ENCODE measurements around the gene FDCSP.
"Not testable (repeated sequence)": the region's sequence is repeated elsewhere in the genome, so short reads cannot be mapped to it uniquely, and the experiment has no call there.

FDCSP gene

GRCh38 chr4:70225824-70226223, at the start of gene FDCSP:
FDCSP (plus strand) TSS chr4:70226124; CDS start chr4:70231195, 5,071 bp downstream.
- no peak for DNase-seq

DNA sequence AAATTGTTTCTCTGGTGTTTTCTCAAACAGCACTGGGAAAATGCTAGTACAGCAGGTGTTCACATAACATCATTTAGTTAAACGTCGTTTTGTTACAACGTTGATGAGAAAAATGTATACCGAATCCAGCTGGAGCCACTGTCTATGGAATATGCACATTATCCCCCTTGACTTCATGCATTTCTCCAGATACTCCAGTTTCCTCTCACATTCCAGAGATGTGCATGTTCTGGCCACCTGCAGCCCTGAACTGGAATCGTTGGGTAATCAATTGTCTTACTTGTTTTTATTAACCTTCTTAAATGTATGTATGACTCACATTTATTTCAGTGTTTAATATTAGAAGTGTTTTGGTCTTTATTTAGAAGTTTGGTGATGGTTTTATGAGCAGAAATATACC, 48.8 kb upstream of the FDCSP start:
- DNase-seq: no peak

DNA sequence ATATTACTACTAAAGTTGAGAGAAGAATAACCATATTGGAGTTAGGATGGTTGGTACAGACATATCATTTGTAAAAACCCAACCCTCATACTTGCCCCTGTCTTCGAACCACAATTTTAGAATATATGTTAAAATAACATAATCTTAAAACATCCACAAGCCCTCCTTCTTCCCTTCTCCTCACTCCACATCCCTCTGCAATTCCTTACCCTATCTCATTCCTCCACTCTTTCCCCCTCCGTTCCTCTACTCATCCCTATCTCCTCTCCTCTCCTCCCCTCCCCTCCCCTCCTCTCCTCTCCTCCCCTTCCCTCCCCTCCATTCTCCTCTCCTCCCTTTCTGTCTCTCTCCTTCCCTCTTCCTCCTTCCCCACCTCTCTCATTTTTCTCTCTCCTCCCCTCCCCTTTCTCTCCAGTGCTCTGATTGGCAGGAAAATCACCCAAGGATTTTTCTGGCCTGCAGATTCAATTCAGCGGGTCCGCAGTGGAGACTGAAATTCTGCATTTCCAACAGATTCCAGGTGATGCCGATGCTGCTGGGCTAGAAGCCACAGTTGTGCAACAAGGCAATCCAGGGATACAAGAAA, 47.8 kb upstream of the FDCSP start:
- no peak for DNase-seq

- DNase-seq: no peak
These were observed 46.1 kb upstream of the FDCSP start for GRCh38 chr4:70179811-70180210.

- no peak for DNase-seq
These were observed 44.1 kb upstream of the FDCSP start for GRCh38 chr4:70181864-70182263.

GRCh38 chr4:70182517-70183167, 43.3 kb upstream of the FDCSP start:
- no peak for DNase-seq

DNA sequence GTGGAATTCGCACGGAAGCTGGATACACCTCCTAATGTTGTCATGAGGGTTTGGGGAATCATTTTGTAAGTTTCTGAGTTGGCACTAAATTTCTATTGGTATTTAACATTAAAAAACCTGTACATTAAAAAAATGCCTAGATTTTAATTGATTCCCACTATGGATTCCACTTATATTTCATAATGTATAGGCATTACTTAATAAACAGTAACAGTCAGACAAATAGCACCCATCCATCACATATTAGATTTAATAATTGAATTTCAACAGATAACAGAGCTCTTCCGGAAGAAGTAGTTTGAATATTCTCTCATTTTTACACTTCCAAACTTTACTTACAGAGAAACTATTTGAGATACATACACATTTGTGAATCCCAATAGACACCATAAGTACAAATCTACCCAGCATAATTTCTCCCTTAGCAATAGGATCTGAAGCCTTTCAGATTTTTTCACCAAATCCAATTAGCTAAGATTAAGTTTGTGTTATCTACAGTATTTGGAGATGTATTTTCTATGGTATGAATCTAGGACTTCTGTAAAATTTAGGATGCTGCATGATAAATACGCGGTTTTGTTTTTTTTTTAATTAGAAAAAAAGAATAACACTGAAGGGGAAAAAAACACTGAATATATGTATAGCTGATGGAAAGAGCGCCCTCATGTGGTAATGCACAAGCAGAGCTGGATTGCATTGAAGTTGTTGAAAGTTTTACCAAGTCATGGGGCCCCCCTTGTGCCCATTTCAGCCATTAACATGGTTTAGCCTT, 42.6 kb upstream of the FDCSP start:
- DNase-seq: peak; percentile 1

GRCh38 chr4:70183940-70184246, 42.0 kb upstream of the FDCSP start:
- no peak for DNase-seq

- DNase-seq: no peak
These were observed 38.7 kb upstream of the FDCSP start for GRCh38 chr4:70187216-70187615.

DNA sequence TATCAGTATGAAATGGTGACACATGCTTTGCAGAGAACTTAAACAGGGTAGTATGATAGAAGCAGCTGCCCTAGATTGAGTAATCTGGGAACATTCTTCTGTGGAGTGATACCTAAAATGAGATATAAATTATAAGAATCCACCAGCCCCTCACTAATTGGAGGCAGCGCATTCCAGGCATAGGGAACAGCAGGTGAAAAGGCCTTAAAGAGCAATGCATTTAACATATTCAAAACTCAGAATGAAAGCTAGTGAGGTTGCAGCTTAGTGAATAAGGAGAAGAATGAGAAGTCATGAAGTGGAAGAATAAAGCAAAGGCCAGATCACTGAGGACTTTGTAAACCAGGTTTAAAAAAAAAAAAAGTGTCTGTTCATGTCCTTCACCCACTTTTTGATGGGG, 35.3 kb upstream of the FDCSP start:
- no peak for DNase-seq

- no peak for DNase-seq
These were observed 34.3 kb upstream of the FDCSP start for GRCh38 chr4:70191647-70192046.

GRCh38 chr4:70192895-70193294, 33.0 kb upstream of the FDCSP start:
- DNase-seq: no peak

DNA sequence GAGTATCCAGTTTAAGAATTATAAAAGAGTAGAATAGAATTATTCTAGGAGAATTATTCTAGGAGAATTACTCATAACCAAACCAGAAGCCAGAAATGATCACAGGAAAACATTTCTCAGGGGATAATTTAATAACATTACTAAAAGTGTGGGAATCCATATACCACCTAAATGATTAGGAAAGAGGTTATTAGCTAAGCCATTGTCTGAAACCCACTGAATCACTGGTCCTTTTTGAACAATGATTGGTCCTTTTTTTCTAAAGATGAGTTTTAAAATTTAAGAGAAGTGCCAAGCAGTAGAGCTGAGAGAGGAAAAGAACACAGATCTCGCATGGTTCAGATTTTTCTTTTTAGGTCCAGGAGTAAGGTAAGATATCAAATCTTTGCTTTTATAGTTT, 30.5 kb upstream of the FDCSP start, which contains the start of gene ODAM:
Gene ODAM (plus strand): TSS at position 301 of the 400 bp plus-strand sequence. CDS start 819 bp downstream, outside the sequence.
- no peak for DNase-seq

- DNase-seq: no peak
These were observed 29.1 kb upstream of the FDCSP start for GRCh38 chr4:70196857-70197256.

GRCh38 chr4:70197842-70198241, 28.1 kb upstream of the FDCSP start:
- no peak for DNase-seq

- DNase-seq: no peak
These were observed 22.3 kb upstream of the FDCSP start for GRCh38 chr4:70203601-70204000.

DNA sequence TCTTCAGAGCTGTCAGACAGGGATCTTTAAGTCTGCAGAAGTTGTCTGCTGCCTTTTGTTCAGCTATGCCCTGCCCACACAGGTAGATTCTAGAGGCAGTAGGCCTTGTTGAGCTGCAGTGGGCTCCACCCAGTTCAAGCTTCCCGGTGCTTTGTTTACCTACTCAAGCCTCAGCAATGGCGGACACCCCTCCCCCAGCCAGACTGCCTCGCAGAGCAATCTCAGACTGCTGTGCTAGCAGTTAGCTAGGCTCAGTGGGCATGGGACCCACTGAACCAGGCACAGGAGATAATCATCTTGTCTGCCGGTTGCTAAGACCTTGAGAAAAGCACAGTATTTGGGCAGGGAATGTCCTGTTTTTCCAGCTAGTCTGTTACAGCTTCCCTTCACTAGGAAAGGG, 13.2 kb upstream of the FDCSP start:
- not testable (repeated sequence) for DNase-seq

- not testable (repeated sequence) for DNase-seq
These were observed 9.8 kb upstream of the FDCSP start for GRCh38 chr4:70216109-70216508.

DNA sequence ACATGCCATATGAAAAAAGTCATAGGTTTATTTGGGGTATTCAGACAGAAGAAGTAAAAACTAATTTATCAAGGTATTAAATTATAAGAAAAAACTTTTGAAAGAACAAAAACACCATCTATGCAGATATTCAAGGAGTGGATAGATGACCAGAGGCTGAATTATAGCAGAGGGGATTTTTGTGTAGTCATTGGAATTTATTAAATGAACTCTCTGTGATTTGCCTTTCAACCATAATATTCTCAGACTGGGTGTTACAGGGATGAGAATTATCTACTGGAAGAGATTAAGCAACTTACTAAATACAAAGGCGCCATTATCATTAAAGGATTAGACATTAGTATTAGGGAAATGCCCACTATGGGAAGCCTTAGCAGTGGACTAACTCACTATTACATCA, 9.4 kb upstream of the FDCSP start:
- DNase-seq: not testable (repeated sequence)

GRCh38 chr4:70221389-70221788, 4.5 kb upstream of the FDCSP start:
- not testable (repeated sequence) for DNase-seq

DNA sequence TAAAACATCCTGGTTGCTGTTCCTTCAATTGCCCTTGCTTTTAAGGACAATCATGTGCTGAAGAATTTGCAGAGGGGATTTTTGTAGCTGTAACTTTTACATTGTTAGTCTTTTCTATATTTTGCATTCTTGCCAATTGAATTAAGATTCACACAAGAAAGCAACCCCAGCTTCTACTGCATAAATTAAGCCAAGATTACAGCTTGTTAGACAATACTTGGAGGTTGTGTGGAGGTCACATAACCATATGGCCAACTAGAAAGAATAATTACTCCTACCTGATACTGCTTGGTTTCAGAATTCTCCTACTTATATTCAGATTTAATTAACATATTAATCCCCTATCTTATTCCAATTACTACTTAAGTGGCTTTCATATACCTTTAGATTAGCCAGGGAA, 4.1 kb upstream of the FDCSP start:
- not testable (repeated sequence) for DNase-seq

GRCh38 chr4:70236125-70236524, 10.2 kb downstream of the FDCSP start:
- DNase-seq: no peak

- no peak for DNase-seq
These were observed 13.4 kb downstream of the FDCSP start for GRCh38 chr4:70239131-70239883.

Data from NCI-H187 treated with DMSO at 0.1 percent for 48 hours (cell line).